AG04450 (cell line): ENCODE measurements around the gene RAB11FIP4. TPM values are rescaled to one million over a fixed set of nuclear protein-coding genes. Genes with fewer than 3 reads are reported as not detected.
"Not testable (repeated sequence)": the region's sequence is repeated elsewhere in the genome, so short reads cannot be mapped to it uniquely, and the experiment has no call there.

Source experiments
- CTCF ChIA-PET: fragments of 300-600, 350-600 bp; formaldehyde crosslinking; extraction: SDS; loops from one replicate; lab custom pipeline; 2022; ENCODE audit warnings: antibody characterized with exemption, inconsistent platforms; lab: Charles Lee
- POLR2A ChIA-PET: fragments of 350-600 bp; formaldehyde crosslinking; extraction: SDS; loops from one replicate; lab custom pipeline; 2021; ENCODE audit warnings: antibody characterized with exemption, inconsistent platforms; lab: Yijun Ruan, JAX
- DNase-seq: peaks from one replicate; pipeline ENCODE4 v3.0.0-alpha.2; 2011; ENCODE audit warnings: low read depth, low spot score
- H3K27ac ChIP-seq: one replicate; pipeline ENCODE4 v1.5.1; 2012; ENCODE audit warnings: low read depth, low read length, control low read depth
- H3K27me3 ChIP-seq: one replicate; pipeline ENCODE4 v1.6.0; 2012; ENCODE audit warnings: low read length; ENCODE audit not compliant: control insufficient read depth, insufficient read depth
- H3K4me3 ChIP-seq: 2 replicates; pipeline ENCODE4 v1.5.1; 2011; ENCODE audit warnings: mild to moderate bottlenecking, low read depth, low read length, control low read depth
- H3K9me3 ChIP-seq: 2 replicates; pipeline ENCODE4 v1.5.1; 2012; ENCODE audit warnings: low read length; ENCODE audit not compliant: control insufficient read depth, insufficient read depth
- polyA plus RNA-seq: library from polyadenylated mRNA; depleted of rRNA; stranded (reverse); fragments of >200 nt; gene quantifications from 2 replicates; pipeline ENCODE4 v1.2.3, GENCODE V29; 2011
- TF ChIP-seq, protein P1 (sequence below): IDR thresholded peaks from 2 replicates; pipeline ENCODE4 v1.5.1; 2011; ENCODE audit warnings: low read depth, low read length, control low read depth, inconsistent platforms

Gene RAB11FIP4
- polyA plus RNA-seq, 1 experiment: 0.58 TPM

DNA sequence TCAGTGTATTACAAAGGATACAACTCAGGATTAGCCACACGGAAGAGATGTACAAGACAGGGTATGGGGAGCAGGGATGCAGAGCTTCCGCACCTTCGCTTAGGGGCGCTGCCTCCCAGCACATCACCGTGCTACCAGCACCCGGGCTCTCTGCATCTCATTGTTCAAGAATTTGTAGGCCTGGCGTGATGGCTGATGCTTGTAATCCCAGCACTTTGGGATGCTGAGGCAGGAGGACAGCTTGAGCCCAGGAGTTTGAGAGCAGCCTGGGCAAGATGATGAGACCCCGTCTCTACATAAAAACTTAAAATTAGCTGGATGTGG lies 43.2 kb downstream of the RAB11FIP4 start:
- POLR2A ChIA-PET: no interaction called here
- peaks cover 32% of the 10 kb centered on the region for H3K27me3 ChIP-seq
- CTCF ChIA-PET: interaction anchor here (0.6 to 1.4 kb wide), 3 partner anchors 13 to 424 kb away, joined by 3 to 10 read pairs (median 3); partner anchors contain the start of gene COPRS
- H3K27ac ChIP-seq: no peak overlapping the region
- H3K4me3 ChIP-seq: no peak overlapping the region
- no peaks in the 10 kb centered on the region; the same call in 1 of the 2 replicates for H3K9me3 ChIP-seq
- no peak for DNase-seq
- TF ChIP-seq, protein P1, sequence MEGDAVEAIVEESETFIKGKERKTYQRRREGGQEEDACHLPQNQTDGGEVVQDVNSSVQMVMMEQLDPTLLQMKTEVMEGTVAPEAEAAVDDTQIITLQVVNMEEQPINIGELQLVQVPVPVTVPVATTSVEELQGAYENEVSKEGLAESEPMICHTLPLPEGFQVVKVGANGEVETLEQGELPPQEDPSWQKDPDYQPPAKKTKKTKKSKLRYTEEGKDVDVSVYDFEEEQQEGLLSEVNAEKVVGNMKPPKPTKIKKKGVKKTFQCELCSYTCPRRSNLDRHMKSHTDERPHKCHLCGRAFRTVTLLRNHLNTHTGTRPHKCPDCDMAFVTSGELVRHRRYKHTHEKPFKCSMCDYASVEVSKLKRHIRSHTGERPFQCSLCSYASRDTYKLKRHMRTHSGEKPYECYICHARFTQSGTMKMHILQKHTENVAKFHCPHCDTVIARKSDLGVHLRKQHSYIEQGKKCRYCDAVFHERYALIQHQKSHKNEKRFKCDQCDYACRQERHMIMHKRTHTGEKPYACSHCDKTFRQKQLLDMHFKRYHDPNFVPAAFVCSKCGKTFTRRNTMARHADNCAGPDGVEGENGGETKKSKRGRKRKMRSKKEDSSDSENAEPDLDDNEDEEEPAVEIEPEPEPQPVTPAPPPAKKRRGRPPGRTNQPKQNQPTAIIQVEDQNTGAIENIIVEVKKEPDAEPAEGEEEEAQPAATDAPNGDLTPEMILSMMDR: no peak

DNA sequence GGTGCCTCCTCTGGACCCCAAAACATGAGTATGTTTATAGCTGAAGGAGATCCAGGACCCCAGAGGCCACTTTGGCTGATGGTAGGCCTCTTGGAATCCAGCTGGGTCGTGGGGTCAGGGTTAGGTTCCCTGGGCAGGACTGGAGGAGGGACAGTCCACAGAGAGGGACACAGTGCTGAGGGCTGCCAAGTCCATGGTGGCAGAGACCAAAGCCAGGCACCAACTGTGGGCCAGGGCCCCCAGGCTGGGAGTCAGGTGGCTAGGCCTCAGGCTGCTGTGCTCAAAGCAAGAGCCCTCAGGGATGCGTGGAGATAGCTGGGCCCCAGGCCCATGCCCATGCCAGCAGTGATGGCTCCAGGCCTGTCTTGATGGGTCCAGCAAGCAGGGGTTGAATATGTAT lies 44.1 kb downstream of the RAB11FIP4 start:
- Histone ChIP-seq H3K27me3 (peaks cover 28% of the 10 kb centered on the region), H3K27ac (no peak overlapping the region), H3K4me3 (no peak overlapping the region), H3K9me3 (no peaks in the 10 kb centered on the region; the same call in 1 of the 2 replicates)
- ChIA-PET CTCF (interaction anchor here (1.4 kb wide), 1 partner anchor 406 kb away, joined by 10 read pairs; no protein-coding TSS in a partner anchor), POLR2A (no interaction called here)
- TF ChIP-seq, protein P1: no peak
- no peak for DNase-seq

- H3K9me3 ChIP-seq: no peaks in the 10 kb centered on the region; the same call in 1 of the 2 replicates
- ChIA-PET POLR2A (no interaction called here), CTCF (interaction anchor here (0.6 to 3.7 kb wide), 16 partner anchors 11 to 699 kb away, joined by 3 to 29 read pairs (median 4); partner anchors contain the start of gene UTP6)
- H3K27me3 ChIP-seq: peaks cover 11% of the 10 kb centered on the region
- TF ChIP-seq, protein P1: no peak
- H3K4me3 ChIP-seq: no peak overlapping the region
- H3K27ac ChIP-seq: no peak overlapping the region
- no peak for DNase-seq
Observed at GRCh38 chr17:31437720-31438400, 46.4 kb downstream of the RAB11FIP4 start.

GRCh38 chr17:31439716-31440115 lies 48.2 kb downstream of the RAB11FIP4 start:
- Histone ChIP-seq H3K4me3 (no peak overlapping the region), H3K9me3 (no peaks in the 10 kb centered on the region), H3K27ac (no peak overlapping the region), H3K27me3 (peaks cover 3% of the 10 kb centered on the region)
- TF ChIP-seq, protein P1: no peak
- ChIA-PET CTCF (interaction anchor here (1.1 to 3.7 kb wide), 4 partner anchors 30 to 403 kb away, joined by 3 to 22 read pairs (median 6); no protein-coding TSS in a partner anchor), POLR2A (no interaction called here)
- no peak for DNase-seq

GRCh38 chr17:31442276-31442675 lies 50.8 kb downstream of the RAB11FIP4 start:
- H3K27ac ChIP-seq: no peak overlapping the region
- CTCF ChIA-PET: interaction anchor here (1.5 kb wide), 1 partner anchor 400 kb away, joined by 5 read pairs; no protein-coding TSS in a partner anchor
- H3K4me3 ChIP-seq: no peak overlapping the region
- DNase-seq: no peak
- TF ChIP-seq, protein P1: no peak
- peaks cover 3% of the 10 kb centered on the region for H3K27me3 ChIP-seq
- POLR2A ChIA-PET: no interaction called here
- no peaks in the 10 kb centered on the region for H3K9me3 ChIP-seq

GRCh38 chr17:31442856-31443255 lies 51.4 kb downstream of the RAB11FIP4 start:
- H3K4me3 ChIP-seq, DNase-seq, H3K27me3 ChIP-seq, POLR2A ChIA-PET, H3K27ac ChIP-seq, H3K9me3 ChIP-seq: not testable (repeated sequence)
- CTCF ChIA-PET: interaction anchor here (1.5 kb wide), 1 partner anchor 400 kb away, joined by 5 read pairs; no protein-coding TSS in a partner anchor
